Right renal cortex interstitium (tissue), 3 donors: ENCODE data around the gene SEMA3A. TPM values are rescaled to one million over a fixed set of nuclear protein-coding genes. Genes with fewer than 3 reads are reported as not detected.
"Not testable (repeated sequence)": the region's sequence is repeated elsewhere in the genome, so short reads cannot be mapped to it uniquely, and the experiment has no call there.

ENCODE experiments used
- DNase-seq, 3 donors: peaks; one replicate each; pipeline ENCODE4 v3.0.0-alpha.2; 2013; ENCODE audit warnings: low read depth in 3 of 3, low spot score in 2 of 3
- polyA plus RNA-seq, 3 donors: library from polyadenylated mRNA; unstranded; fragments of 120-200 nt; gene quantifications; one replicate each; pipeline ENCODE4 v1.2.1, GENCODE V29; 2013; ENCODE audit not compliant: insufficient read length in 3 of 3

The SEMA3A gene
- polyA plus RNA-seq, 3 donors, result 15.0 to 19.2 (median 15.5) TPM

GRCh38 chr7:84073186-84073875 is 121.3 kb downstream of the SEMA3A start:
- DNase-seq, result no peak

- DNase-seq, result no peak
Measured at GRCh38 chr7:84070770-84071169, 123.8 kb downstream of the SEMA3A start.

- DNase-seq, result no peak
Measured at GRCh38 chr7:84069999-84070500, 124.5 kb downstream of the SEMA3A start.

GRCh38 chr7:84069033-84069432 is 125.6 kb downstream of the SEMA3A start:
- no peak for DNase-seq

GRCh38 chr7:84062489-84062901 is 132.1 kb downstream of the SEMA3A start:
- DNase-seq, result not testable (repeated sequence)

GRCh38 chr7:84060760-84061261 is 133.8 kb downstream of the SEMA3A start:
- no peak for DNase-seq

GRCh38 chr7:84060000-84060399 is 134.6 kb downstream of the SEMA3A start:
- no peak for DNase-seq

GRCh38 chr7:84058311-84059076 is 136.1 kb downstream of the SEMA3A start:
- no peak for DNase-seq

- DNase-seq, result no peak
Measured at GRCh38 chr7:84057576-84057975, 137.0 kb downstream of the SEMA3A start.

- no peak for DNase-seq
Measured at GRCh38 chr7:84055904-84056605, 138.5 kb downstream of the SEMA3A start.

GRCh38 chr7:84055199-84055598 is 139.4 kb downstream of the SEMA3A start:
- not testable (repeated sequence) for DNase-seq

- DNase-seq, result no peak
Measured at GRCh38 chr7:84049071-84049836, 145.3 kb downstream of the SEMA3A start.

GRCh38 chr7:84047085-84047484 is 147.5 kb downstream of the SEMA3A start:
- no peak for DNase-seq

- DNase-seq, result no peak
Measured at GRCh38 chr7:84044834-84045233, 149.8 kb downstream of the SEMA3A start.

GRCh38 chr7:84043661-84044191 is 150.9 kb downstream of the SEMA3A start:
- DNase-seq, result no peak

GRCh38 chr7:84042110-84042539 is 152.5 kb downstream of the SEMA3A start:
- no peak for DNase-seq

- no peak for DNase-seq
Measured at GRCh38 chr7:84041649-84042048, 152.9 kb downstream of the SEMA3A start.

- peak in 1 of 3 donors; percentile 27 for DNase-seq
Measured at GRCh38 chr7:84040355-84040754, 154.2 kb downstream of the SEMA3A start.

- no peak for DNase-seq
Measured at GRCh38 chr7:84039432-84039831, 155.2 kb downstream of the SEMA3A start.

- no peak for DNase-seq
Measured at GRCh38 chr7:84027678-84028077, 166.9 kb downstream of the SEMA3A start.
